HEK293T (cell line): ENCODE data around the gene CLASP2.

Experiments
- CTCF ChIA-PET: fragments of 350-600 bp; formaldehyde crosslinking; extraction: SDS; loops from one replicate; lab custom pipeline; 2021; ENCODE audit warnings: antibody characterized with exemption, inconsistent platforms; lab: Yijun Ruan, JAX
- POLR2A ChIA-PET: fragments of 350-600 bp; formaldehyde crosslinking; extraction: SDS; loops from one replicate; lab custom pipeline; 2020; ENCODE audit warnings: antibody characterized with exemption, inconsistent platforms; lab: Yijun Ruan, JAX
- DNase-seq: peaks from one replicate; pipeline ENCODE4 v3.0.0; 2012; ENCODE audit warnings: mixed read lengths; ENCODE audit errors: extremely low spot score
- ARNT ChIP-seq: fragments of 450-650 bp; IDR thresholded peaks from 2 replicates; pipeline ENCODE4 v1.6.1; 2017; ENCODE audit warnings: mild to moderate bottlenecking
- BHLHE40 ChIP-seq: fragments of 450-650 bp; IDR thresholded peaks from 2 replicates; pipeline ENCODE4 v1.6.1; 2016; ENCODE audit warnings: mild to moderate bottlenecking, moderate library complexity, borderline replicate concordance
- CTBP1 ChIP-seq: fragments of 450-650 bp; IDR thresholded peaks from 2 replicates; pipeline ENCODE4 v1.6.1; 2016; ENCODE audit warnings: borderline replicate concordance
- ELF4 ChIP-seq: fragments of 450-650 bp; IDR thresholded peaks from 2 replicates; pipeline ENCODE4 v1.6.1; 2017; ENCODE audit warnings: antibody characterized with exemption
- FOXA1 ChIP-seq: fragments of 450-650 bp; IDR thresholded peaks from 2 replicates; pipeline ENCODE4 v1.6.1; 2016; ENCODE audit warnings: mild to moderate bottlenecking
- FOXK2 ChIP-seq: fragments of 450-650 bp; IDR thresholded peaks from 2 replicates; pipeline ENCODE4 v1.6.1; 2016; ENCODE audit warnings: mild to moderate bottlenecking
- FOXM1 ChIP-seq: fragments of 450-650 bp; IDR thresholded peaks from 2 replicates; pipeline ENCODE4 v1.6.1; 2017; ENCODE audit warnings: mild to moderate bottlenecking, borderline replicate concordance
- HDGF ChIP-seq: fragments of 450-650 bp; IDR thresholded peaks from 2 replicates; pipeline ENCODE4 v1.6.1; 2017; ENCODE audit warnings: antibody characterized with exemption, borderline replicate concordance
- L3MBTL2 ChIP-seq: fragments of 450-650 bp; conservative IDR thresholded peaks from 2 replicates; pipeline ENCODE4 v1.6.1; 2016; ENCODE audit warnings: mild to moderate bottlenecking
- LEF1 ChIP-seq: fragments of 450-650 bp; IDR thresholded peaks from 2 replicates; pipeline ENCODE4 v1.6.1; 2017; ENCODE audit warnings: mild to moderate bottlenecking, borderline replicate concordance
- NFRKB ChIP-seq: fragments of 450-650 bp; IDR thresholded peaks from 2 replicates; pipeline ENCODE4 v1.6.1; 2016; ENCODE audit warnings: mild to moderate bottlenecking, moderate library complexity
- PKNOX1 ChIP-seq: fragments of 450-650 bp; IDR thresholded peaks from 2 replicates; pipeline ENCODE4 v1.6.1; 2016
- SP1 ChIP-seq: fragments of 450-650 bp; IDR thresholded peaks from 2 replicates; pipeline ENCODE4 v1.6.1; 2017
- SUZ12 ChIP-seq: fragments of 450-650 bp; IDR thresholded peaks from 2 replicates; pipeline ENCODE4 v1.6.1; 2016; ENCODE audit warnings: mild to moderate bottlenecking
- TARDBP ChIP-seq: fragments of 450-650 bp; IDR thresholded peaks from 2 replicates; pipeline ENCODE4 v1.6.1; 2016
- ZNF384 ChIP-seq: fragments of 450-650 bp; IDR thresholded peaks from 2 replicates; pipeline ENCODE4 v1.6.1; 2016

CLASP2 gene

GRCh38 chr3:33749546-33750210 is 31.6 kb upstream of the CLASP2 start:
- CTCF ChIA-PET: no interaction called here
- no peak for DNase-seq
- TF ChIP-seq HDGF: no peak
- no peak for TF ChIP-seq TARDBP
- no peak for TF ChIP-seq ELF4
- TF ChIP-seq SP1: no peak
- no peak for TF ChIP-seq FOXK2
- TF ChIP-seq ARNT: no peak
- TF ChIP-seq CTBP1: no peak
- no peak for TF ChIP-seq NFRKB
- TF ChIP-seq FOXM1: no peak
- TF ChIP-seq PKNOX1: no peak
- TF ChIP-seq LEF1: no peak
- POLR2A ChIA-PET: no interaction called here

- no peak for DNase-seq
- CTCF ChIA-PET: no interaction called here
- TF ChIP-seq ELF4: no peak
- TF ChIP-seq LEF1: no peak
- no peak for TF ChIP-seq ZNF384
- no peak for TF ChIP-seq FOXA1
- TF ChIP-seq CTBP1: no peak
- TF ChIP-seq HDGF: no peak
- TF ChIP-seq SUZ12: no peak
- TF ChIP-seq SP1: no peak
- POLR2A ChIA-PET: no interaction called here
These were observed 28.5 kb upstream of the CLASP2 start for GRCh38 chr3:33746416-33747116.

GRCh38 chr3:33737146-33737545 is 19.1 kb upstream of the CLASP2 start:
- ChIA-PET CTCF (no interaction called here), POLR2A (no interaction called here)
- no peak for DNase-seq

GRCh38 chr3:33732394-33732793 is 14.3 kb upstream of the CLASP2 start:
- CTCF ChIA-PET: no interaction called here

More at GRCh38 chr3:33737146-33737545, 19.1 kb upstream of the CLASP2 start:
- TF ChIP-seq SP1 (no peak), NFRKB (no peak), FOXM1 (no peak)

GRCh38 chr3:33729993-33730392 is 11.9 kb upstream of the CLASP2 start:
- POLR2A ChIA-PET: no interaction called here
- no peak for TF ChIP-seq SP1
- TF ChIP-seq ELF4: no peak
- no peak for TF ChIP-seq BHLHE40
- no peak for TF ChIP-seq NFRKB
- no peak for TF ChIP-seq TARDBP
- no peak for TF ChIP-seq CTBP1
- TF ChIP-seq FOXK2: no peak
- TF ChIP-seq PKNOX1: no peak
- no peak for TF ChIP-seq LEF1
- TF ChIP-seq ARNT: no peak
- TF ChIP-seq FOXM1: no peak
- TF ChIP-seq ZNF384: no peak
- TF ChIP-seq HDGF: no peak
- TF ChIP-seq L3MBTL2: no peak
- no peak for TF ChIP-seq SUZ12
- TF ChIP-seq FOXA1: no peak
- CTCF ChIA-PET: no interaction called here
- DNase-seq: no peak

More at GRCh38 chr3:33732394-33732793, 14.3 kb upstream of the CLASP2 start:
- no peak for DNase-seq
- TF ChIP-seq SP1: no peak
- TF ChIP-seq TARDBP: no peak
- TF ChIP-seq ARNT: no peak
- TF ChIP-seq NFRKB: no peak
- TF ChIP-seq CTBP1: no peak
- TF ChIP-seq SUZ12: no peak
- no peak for TF ChIP-seq FOXM1
- TF ChIP-seq HDGF: no peak
- TF ChIP-seq L3MBTL2: no peak
- POLR2A ChIA-PET: no interaction called here

- ChIA-PET POLR2A (no interaction called here), CTCF (no interaction called here)
- no peak for DNase-seq
- TF ChIP-seq BHLHE40 (no peak), SP1 (no peak), PKNOX1 (no peak), SUZ12 (no peak), ELF4 (no peak), ARNT (no peak), HDGF (no peak), FOXM1 (no peak), L3MBTL2 (no peak), TARDBP (no peak), FOXK2 (no peak), FOXA1 (no peak), CTBP1 (no peak), ZNF384 (no peak), LEF1 (no peak)
These were observed 6.2 kb upstream of the CLASP2 start for GRCh38 chr3:33724256-33724655.
